OCI-LY3 (cell line): ENCODE measurements around the gene DCAF4.

ENCODE experiments used
- H2AFZ ChIP-seq: fragments of 200-600, 300-600 bp; shearing (Covaris generic); 2 replicates; pipeline ENCODE4 v1.6.0; 2014; ENCODE audit warnings: antibody characterized with exemption, low read depth, low read length
- H3K27ac ChIP-seq: fragments of 200-600, 300-600 bp; sonication (generic); 2 replicates; pipeline ENCODE4 v1.5.1; 2014; ENCODE audit warnings: mild to moderate bottlenecking, low read length, moderate library complexity, mixed read lengths
- H3K27me3 ChIP-seq: fragments of 200-600, 300-600 bp; sonication (generic); 2 replicates; pipeline ENCODE4 v1.6.1; 2014; ENCODE audit warnings: low read depth, low read length, mixed read lengths
- H3K36me3 ChIP-seq: fragments of 200-600, 300-600 bp; sonication (generic); replicated peaks from 2 replicates; pipeline ENCODE3; 2014; ENCODE audit warnings: low read depth, low read length, mixed read lengths
- H3K4me1 ChIP-seq: fragments of 300-600, 200-600 bp; sonication (generic); 2 replicates; pipeline ENCODE4 v1.6.1; 2014; ENCODE audit warnings: low read length, mixed read lengths
- H3K4me2 ChIP-seq: fragments of 200-600, 300-600 bp; sonication (generic); 2 replicates; pipeline ENCODE4 v1.6.1; 2014; ENCODE audit warnings: low read length, mixed read lengths
- H3K4me3 ChIP-seq: fragments of 300-600, 200-600 bp; sonication (generic); 2 replicates; pipeline ENCODE4 v1.5.1; 2014; ENCODE audit warnings: antibody characterized with exemption, mild to moderate bottlenecking, low read length, moderate library complexity
- H3K79me2 ChIP-seq: fragments of 300-600, 200-600 bp; shearing (Covaris generic); 2 replicates; pipeline ENCODE4 v1.6.1; 2014; ENCODE audit warnings: mild to moderate bottlenecking, low read length, mixed read lengths
- H3K9ac ChIP-seq: fragments of 300-600, 200-600 bp; shearing (Covaris generic); 2 replicates; pipeline ENCODE4 v1.6.0; 2014; ENCODE audit warnings: mild to moderate bottlenecking, low read length, moderate library complexity
- H3K9me3 ChIP-seq: fragments of 200-600, 300-600 bp; shearing (Covaris generic); 2 replicates; pipeline ENCODE4 v1.6.1; 2014; ENCODE audit warnings: low read length, mixed read lengths; ENCODE audit not compliant: insufficient read depth
- H4K20me1 ChIP-seq: fragments of 200-600, 300-600 bp; sonication (generic); 2 replicates; pipeline ENCODE4 v1.6.1; 2016; ENCODE audit warnings: low read length, mixed read lengths; ENCODE audit not compliant: insufficient read depth
- CTCF ChIP-seq: fragments of 200-600, 300-600 bp; sonication (generic); IDR thresholded peaks from 2 replicates; pipeline ENCODE4 v1.5.1; 2014; ENCODE audit warnings: antibody characterized with exemption, low read length, low read depth
- EZH2phosphoT487 ChIP-seq: fragments of 200-600 bp; shearing (Covaris generic); IDR thresholded peaks from 2 replicates; pipeline ENCODE4 v1.6.1; 2018; ENCODE audit warnings: antibody characterized with exemption, mixed run types, low read depth

DCAF4 gene

GRCh38 chr14:72966038-72966437 lies 39.8 kb downstream of the DCAF4 start:
- no peaks in the 10 kb centered on the region for H3K9me3 ChIP-seq
- no peak overlapping the region for H3K4me3 ChIP-seq
- no peaks in the 10 kb centered on the region for H3K27me3 ChIP-seq
- no peak overlapping the region for H3K4me2 ChIP-seq
- H3K36me3 ChIP-seq = no peaks in the 10 kb centered on the region
- H2AFZ ChIP-seq = no peak overlapping the region
- H4K20me1 ChIP-seq = no peaks in the 10 kb centered on the region
- no peak for TF ChIP-seq CTCF
- TF ChIP-seq EZH2phosphoT487 = no peak
- no peak overlapping the region for H3K27ac ChIP-seq
- H3K4me1 ChIP-seq = no peaks in the 10 kb centered on the region
- H3K79me2 ChIP-seq = no peaks in the 10 kb centered on the region
- H3K9ac ChIP-seq = no peak overlapping the region

DNA sequence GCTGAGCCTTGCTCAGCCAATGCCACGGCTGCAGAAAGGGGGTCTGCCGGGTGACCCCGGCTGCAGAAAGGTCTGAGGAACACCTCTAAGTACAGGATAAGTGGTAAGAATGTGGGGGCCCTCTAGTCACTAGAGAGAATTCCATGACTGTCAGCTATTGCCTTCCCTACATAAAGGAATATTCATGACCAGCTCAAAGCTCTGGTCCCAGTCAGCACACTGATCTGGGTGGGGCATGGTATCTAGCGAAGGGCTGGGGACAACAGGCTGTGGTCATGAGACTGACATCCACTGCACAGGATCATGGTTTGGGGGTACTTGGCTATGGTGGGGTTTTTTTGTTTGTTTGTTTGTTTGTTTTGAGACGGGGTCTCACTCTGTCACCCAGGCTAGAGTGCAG lies 42.1 kb downstream of the DCAF4 start:
- no peak for TF ChIP-seq CTCF
- no peak overlapping the region for H2AFZ ChIP-seq
- no peaks in the 10 kb centered on the region for H3K27me3 ChIP-seq
- H3K9ac ChIP-seq = no peak overlapping the region
- no peaks in the 10 kb centered on the region for H3K36me3 ChIP-seq
- H3K9me3 ChIP-seq = no peaks in the 10 kb centered on the region
- no peak overlapping the region for H3K4me3 ChIP-seq
- H3K4me2 ChIP-seq = no peak overlapping the region
- H3K4me1 ChIP-seq = no peaks in the 10 kb centered on the region
- H4K20me1 ChIP-seq = no peaks in the 10 kb centered on the region
- H3K27ac ChIP-seq = no peak overlapping the region
- no peaks in the 10 kb centered on the region for H3K79me2 ChIP-seq

DNA sequence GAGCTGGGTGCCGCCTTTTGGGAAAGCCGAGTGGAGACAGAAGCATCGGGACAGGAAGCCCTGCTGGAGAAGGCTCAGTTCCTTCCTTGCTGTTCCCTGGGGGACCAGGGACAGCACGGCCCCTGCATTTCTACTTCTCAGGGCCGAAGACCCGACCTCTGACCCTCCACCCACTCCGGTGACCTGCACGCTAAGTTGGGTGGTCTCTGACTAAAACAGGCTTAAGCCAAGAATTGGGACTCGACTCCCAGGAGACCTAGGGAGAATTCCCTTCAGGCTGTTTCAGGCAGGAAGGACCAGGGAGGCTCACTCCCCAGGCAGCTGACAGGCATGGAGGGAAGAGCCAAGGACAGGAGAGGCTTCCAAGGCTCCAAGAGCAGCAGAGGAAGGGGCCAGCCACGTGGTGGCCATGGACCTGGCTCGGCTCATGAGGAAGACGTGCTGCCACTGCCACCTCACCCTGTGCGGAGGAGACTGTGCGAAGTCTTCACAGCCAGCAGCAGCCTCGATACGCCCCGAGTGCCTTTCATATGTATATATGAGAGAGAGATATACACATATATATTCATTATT lies 43.9 kb downstream of the DCAF4 start:
- Histone ChIP-seq H3K4me2 (no peak overlapping the region), H4K20me1 (no peaks in the 10 kb centered on the region), H3K4me1 (no peaks in the 10 kb centered on the region), H3K9me3 (no peaks in the 10 kb centered on the region), H3K79me2 (no peaks in the 10 kb centered on the region), H3K36me3 (peaks cover 6% of the 10 kb centered on the region), H3K27ac (no peak overlapping the region), H3K9ac (no peak overlapping the region), H2AFZ (no peak overlapping the region), H3K4me3 (no peak overlapping the region), H3K27me3 (no peaks in the 10 kb centered on the region)
- TF ChIP-seq CTCF = no peak
- no peak for TF ChIP-seq EZH2phosphoT487

GRCh38 chr14:72970824-72971434 lies 44.7 kb downstream of the DCAF4 start:
- no peaks in the 10 kb centered on the region for H4K20me1 ChIP-seq
- no peaks in the 10 kb centered on the region for H3K9me3 ChIP-seq
- H3K36me3 ChIP-seq = peaks cover 10% of the 10 kb centered on the region
- H3K27ac ChIP-seq = no peak overlapping the region
- H3K4me1 ChIP-seq = no peaks in the 10 kb centered on the region
- TF ChIP-seq CTCF = no peak
- no peak for TF ChIP-seq EZH2phosphoT487
- no peaks in the 10 kb centered on the region for H3K27me3 ChIP-seq
- no peak overlapping the region for H2AFZ ChIP-seq
- H3K4me2 ChIP-seq = no peak overlapping the region
- H3K4me3 ChIP-seq = no peak overlapping the region
- no peaks in the 10 kb centered on the region for H3K79me2 ChIP-seq
- H3K9ac ChIP-seq = no peak overlapping the region
